DMS 273 (cell line): ENCODE data around the gene STAC2.
A peak's percentile ranks its signal among the peaks of the same experiment; 100 is the strongest.
"Not testable (repeated sequence)": the region's sequence is repeated elsewhere in the genome, so short reads cannot be mapped to it uniquely, and the experiment has no call there.

Source experiments
- DNase-seq: peaks from one replicate; lab custom pipeline; 2025; ENCODE audit not compliant: unreplicated experiment; lab: John Stamatoyannopoulos, UW

STAC2 gene

DNA sequence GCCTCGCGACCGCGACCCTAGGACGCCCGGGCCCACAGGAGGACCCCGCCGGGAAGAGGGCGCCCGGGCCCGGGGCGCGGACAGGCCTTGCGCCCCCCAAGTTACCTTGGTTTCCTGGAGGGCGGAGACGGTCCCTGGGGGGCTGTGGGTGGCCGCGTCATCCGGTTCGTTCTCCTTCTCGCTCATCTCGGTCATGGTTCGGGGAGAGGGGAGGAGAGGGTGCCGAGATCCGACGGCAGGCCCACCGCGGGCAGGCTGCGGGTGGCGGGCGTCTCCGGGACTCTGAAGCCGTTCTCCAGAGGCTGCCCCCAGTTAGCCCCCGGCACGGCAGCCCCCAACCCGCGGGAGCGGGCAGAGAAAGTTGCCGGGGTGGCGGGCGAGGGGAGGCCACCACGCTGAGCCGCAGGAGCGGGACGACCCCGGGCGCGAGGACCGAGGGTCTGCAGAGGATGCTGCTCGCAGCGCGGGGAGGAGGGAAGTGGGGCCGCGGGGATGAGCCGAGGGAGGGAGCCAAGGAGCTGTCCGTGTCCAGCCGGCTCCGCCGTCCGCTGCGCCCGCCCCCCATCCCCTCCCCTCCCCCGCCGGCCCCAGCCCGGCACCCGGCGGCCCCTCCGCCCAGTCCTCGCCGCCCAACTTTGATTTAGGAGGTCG lies at the start of gene STAC2:
Gene STAC2, minus strand, starts transcription at position 638 of the 651 bp plus-strand sequence. Its CDS starts 443 bp downstream, at position 195.
- DNase-seq = no peak

- no peak for DNase-seq
Observed at GRCh38 chr17:39271546-39271945, 45.8 kb upstream of the STAC2 start.

GRCh38 chr17:39270923-39271322 lies 45.2 kb upstream of the STAC2 start:
- peak; percentile 50 for DNase-seq

DNA sequence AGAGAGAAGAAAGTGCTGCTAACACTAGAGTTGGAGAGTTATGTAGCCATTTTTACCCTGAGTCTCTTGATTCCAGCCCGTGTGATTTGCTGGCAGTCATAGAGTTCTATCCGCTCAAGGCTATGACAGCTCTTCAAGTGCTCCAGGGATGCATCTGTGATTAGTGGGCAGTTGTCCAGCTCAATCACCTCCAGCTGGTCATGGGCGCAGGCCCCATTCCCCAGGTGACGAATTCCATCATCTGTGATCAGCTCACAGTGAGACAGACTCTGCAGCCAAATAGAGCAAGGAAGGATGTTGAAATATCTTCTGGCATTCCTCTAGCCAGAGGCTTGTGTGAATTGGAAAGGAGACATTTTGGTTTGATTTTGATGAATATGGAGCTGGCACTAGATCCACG lies 38.4 kb upstream of the STAC2 start:
- DNase-seq = no peak

DNA sequence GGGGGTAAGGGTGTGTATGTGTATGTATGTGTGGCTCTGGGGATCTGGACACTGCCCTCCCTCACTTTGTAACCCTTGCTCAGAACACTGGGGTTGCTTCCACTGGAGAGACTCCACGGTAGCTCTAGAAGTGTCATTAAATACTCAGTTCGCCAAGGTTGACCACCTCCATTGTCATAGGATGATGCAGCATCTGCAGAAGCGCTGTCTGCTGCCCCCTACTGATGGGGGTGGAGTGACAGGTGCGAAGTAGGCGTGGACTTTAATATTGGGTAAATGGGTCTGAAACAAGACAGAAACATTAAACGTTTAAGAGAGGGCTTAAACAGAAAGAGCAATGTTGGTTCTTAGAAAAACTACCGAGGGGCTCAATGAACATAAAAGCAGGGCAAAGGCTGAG lies 35.5 kb upstream of the STAC2 start:
- DNase-seq = peak; percentile 31

GRCh38 chr17:39252788-39253460 lies 27.2 kb upstream of the STAC2 start:
- no peak for DNase-seq

GRCh38 chr17:39251997-39252396 lies 26.3 kb upstream of the STAC2 start:
- DNase-seq = no peak

- DNase-seq = not testable (repeated sequence)
Observed at GRCh38 chr17:39250076-39250475, 24.3 kb upstream of the STAC2 start.

- peak; percentile 32 for DNase-seq
Observed at GRCh38 chr17:39246274-39246673, 20.5 kb upstream of the STAC2 start.

DNA sequence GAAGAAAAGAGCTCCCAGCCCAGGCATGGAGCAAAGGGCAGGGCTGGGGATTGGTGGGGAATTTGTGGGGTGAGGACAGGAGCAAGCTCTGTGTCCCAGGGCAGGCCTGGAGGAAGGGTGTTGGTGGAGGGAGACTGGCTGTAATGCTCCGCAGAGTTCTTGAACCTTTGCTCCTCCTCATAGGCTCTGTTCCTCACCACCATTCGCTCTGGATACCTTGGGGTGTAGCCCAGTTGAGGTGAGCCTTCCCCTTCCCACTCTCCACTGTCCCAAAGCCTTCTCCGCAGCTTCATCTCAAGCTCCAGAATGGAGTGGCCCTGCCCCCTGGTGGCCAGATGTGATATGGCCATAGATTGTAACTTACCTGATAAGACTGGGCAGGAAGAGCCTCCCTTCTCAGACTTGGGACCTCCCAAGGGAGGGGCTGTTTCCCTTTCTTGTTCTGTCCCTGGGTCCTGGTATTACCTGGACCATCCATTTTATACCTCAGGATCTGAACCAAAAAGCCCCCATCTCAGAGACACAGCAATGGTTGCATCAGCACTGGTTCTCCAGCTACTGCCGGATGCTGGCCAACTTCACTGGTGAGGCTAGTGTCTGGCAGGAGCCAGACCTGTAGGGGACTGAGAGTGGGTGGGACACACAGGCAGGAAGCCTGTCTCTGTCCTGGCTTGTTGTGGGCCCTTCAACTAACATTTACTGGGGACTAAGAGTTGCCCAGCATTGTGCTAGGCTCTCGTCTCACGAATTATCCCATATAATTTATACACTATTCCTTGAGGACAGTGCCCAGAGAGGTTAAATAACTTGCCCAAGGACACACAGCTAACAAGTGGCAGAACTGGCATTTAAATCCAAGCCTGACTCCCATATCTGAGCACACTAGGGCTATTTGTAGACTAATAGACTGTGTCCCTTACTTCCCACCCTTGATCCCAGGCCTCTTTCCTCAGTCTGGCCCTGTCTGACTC lies 19.1 kb upstream of the STAC2 start:
- DNase-seq = peak; percentile 95

DNA sequence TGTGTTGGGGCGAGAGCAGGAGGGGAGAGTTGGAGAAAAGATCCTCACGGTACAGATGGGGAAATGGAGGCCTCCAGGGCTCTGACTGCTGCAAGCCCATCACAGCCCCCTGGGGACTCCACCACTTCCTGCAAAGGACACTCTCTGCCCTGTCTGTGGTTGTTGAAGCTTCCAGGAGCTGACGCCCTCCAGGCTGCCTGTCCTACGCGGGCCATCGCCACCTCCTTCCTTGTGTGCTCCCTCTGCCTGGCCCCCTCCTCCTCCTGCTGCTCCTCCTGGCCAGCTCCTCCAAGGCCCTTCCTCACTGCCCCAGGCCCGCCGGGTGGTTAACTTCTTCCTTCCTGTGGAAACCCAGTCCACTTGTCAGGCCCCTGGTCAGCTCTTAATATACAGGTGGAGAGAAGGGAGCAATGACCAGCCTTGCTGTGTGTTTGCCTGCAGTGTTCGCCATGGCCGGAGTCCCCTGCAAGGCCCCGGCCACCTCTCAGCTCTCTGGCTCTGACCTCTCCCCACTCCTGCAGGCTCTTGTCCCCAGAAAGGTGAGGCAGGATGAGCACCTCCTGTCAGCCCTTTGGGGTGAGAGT lies 18.4 kb upstream of the STAC2 start:
- DNase-seq = no peak

GRCh38 chr17:39243155-39243554 lies 17.4 kb upstream of the STAC2 start:
- DNase-seq = no peak

- DNase-seq = no peak
Observed at GRCh38 chr17:39240631-39241030, 14.9 kb upstream of the STAC2 start.

DNA sequence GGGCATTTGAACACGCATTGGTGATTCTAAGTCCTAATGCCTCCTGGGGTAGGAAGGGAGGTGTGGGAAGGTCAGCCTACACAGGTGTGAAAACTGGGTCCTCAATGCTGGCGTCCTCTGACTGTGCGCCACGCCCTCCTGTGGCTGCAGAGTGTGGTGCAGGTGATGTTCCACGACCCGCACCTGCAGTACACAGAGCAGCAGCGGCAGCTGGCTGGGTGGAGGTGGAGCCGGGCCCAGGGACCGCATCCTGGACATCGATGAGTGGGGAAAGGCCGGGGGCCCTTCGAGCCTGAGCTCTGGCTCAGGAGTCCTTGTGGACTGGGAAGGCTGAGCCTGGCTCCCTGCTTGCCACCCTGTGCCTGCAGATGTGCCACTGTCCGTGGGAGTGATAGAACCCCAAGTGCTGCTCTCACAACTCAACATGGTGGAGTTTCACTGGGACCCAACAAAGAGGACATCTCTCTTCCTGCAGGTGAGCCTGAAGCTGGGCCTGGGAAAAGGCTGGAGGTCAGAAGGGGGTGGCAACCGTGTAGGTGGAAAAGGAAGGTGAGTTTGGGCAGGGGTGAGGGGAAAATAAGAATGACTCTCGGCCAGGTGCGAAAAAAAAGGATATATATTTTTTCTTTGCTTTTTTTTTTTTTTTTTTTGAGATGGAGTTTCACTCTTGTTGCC lies 14.0 kb upstream of the STAC2 start:
- peak; percentile 75 for DNase-seq

DNA sequence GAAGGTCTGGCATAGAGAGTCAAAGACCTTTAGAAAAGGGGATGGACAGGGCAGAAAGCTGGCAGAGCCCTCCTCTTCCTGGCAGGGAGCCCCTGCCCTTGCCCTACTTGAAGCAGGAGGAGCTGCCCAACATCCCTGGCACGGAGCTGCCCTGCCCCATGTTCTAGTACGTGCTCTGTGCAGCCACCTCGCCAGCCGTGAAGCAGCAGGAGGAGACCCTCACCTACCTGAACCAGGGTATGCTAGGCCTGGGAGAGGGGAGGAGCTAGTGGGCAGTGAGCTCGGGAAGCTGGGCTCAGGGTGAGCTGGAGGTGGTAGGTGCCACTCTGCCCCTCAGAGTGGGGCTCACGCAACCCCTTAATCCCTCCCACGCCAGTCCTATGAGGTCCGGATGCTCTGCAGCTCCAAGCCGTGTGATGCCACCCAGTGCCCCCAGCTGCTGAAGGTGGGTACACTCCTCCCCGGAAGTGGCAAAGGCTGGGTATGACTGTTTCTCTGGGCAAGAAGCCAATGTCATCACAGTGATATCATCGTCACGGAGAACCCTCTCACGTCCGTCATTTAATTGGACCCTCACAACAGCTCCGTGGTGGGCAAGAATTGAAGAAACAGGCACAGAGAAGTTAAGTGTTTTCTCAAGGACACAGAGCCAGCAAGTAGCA lies 12.7 kb upstream of the STAC2 start:
- peak; percentile 56 for DNase-seq

DNA sequence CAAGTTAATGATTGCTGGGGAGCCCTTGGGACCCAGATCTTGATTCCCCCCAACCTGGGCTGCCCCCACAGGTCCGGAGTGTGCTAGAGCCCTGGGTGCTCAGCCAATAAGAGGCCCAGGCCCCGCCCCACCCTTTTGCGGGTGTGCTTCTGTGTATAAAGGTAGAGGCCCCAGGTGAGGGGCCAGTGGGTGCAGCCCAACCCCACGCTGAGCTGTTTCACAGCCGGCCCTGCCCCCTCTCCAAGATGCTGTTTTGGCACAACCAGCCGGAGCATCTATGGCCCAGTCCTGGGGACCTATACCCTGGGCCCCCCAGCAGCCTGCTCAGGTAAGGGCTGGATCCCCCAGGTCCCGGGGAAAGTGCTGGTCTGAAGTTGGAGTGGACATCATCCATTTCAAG lies 11.8 kb upstream of the STAC2 start:
- no peak for DNase-seq

DNA sequence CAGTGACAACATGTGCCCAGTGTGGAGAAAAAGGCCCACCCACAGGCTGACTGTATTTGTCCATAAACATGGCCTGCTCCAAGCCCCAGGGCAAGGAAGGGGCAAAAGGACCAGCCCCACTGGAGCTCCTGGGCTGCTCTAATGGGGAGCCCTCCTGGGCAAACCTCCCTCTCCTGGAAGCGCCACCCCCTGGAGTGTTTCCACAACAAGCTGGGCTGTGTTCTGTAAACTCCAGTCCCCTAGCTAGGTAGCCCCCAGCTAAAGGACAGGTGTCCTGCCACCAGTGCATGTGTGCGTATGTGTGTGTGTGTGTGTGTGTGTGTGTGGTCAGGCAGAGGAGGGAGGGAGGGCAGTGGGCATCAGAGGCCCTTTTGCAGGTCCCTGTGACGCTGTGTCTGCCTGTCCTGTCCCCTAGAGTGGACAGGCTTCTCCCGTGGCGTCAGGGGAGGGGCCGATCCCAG lies 11.3 kb upstream of the STAC2 start:
- DNase-seq = no peak

GRCh38 chr17:39236450-39236927 lies 10.7 kb upstream of the STAC2 start:
- DNase-seq = peak; percentile 69

DNA sequence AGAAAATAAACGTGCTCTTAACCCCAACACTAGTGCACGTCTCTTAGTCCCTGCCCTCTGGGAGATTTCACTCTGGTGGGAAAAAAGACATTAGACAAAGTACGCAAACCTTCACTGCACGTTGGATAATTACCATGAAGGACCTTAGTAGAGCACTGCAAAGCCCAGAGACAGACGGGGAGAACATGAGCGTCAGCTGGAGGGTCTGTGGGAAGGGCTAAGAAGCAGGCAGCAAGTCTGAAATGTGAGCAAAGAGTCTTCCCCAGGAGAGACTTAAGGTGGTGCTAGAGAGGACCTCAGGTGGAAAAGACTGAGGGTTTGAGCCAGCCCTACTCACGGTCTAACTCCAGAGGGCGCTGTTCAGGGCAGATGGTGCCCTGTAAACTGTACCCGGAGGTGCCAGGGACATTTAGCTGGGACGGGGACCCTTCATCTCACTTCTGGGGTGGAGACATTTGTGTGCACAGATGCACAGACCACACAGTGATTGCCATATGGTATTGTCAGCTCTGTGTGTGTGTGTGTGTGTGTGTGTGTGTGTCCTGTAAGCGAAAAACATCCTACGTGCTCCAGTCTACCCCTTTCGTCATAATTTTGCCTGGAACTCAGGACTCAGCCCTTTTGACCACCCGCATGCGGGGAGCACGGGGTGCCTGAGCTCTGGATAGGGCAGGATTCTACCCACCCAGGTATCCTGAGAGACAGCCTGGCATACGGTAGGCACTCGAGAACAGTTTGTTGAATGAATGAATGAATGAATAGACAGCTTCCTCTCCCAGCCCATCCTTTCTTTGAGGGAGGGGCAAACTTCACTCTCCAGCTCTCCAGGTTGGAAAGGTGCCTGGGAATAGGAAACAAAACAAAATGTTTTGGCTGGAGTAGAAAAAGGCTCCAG lies 10.1 kb upstream of the STAC2 start:
- peak; percentile 95 for DNase-seq
